NK-92 (cell line): ENCODE data around the gene PRRC1.

Experiments used
- DNase-seq: peaks from one replicate; lab custom pipeline; 2025; ENCODE audit not compliant: unreplicated experiment; lab: John Stamatoyannopoulos, UW

The PRRC1 gene

DNA sequence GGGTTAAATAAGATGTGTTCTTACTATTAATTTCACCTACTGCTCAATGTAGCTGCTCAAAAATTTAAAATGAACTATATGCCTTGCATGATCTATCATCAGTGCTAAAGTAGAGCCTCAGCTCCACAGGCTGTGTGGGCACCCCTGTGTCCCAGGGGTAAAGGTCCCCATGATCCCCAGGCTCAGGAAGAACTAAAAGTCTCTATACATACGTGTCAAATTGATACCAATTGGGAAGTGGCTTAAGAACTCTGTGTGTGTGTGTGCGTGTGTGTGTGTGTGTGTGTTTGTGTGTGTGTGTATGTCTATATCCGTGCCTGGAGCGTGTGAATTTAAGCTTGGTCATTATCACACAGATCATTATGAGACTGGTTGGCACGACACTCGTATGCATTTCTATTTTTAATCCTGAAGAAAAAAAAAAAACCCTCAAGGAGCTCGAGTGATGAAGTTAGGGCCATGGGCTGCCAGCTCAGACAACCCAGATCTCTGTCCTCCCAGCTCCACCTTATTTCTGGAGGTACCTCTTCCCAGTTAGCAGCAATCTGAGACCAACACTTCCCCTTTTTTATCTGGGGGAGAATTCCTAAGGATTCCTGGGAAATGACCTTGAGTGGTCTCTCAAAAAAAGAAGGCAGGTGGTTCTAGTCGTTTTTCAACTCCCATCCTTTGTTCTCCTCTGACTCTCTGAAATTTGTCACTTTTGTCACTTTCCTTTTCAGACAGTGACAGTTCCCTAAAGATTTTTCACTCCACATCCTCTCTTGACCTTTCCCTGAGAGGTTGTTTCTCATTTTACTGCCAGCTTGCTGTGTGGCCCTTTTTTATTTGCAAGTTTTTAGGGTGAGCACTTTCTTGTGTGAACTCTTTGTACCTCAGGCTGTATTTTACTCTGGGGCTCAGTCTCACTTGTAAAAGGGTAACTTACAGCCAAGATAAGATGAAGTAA, 85.7 kb downstream of the PRRC1 start:
- DNase-seq: no peak
